ENCODE measurements around the gene ZP4. TPM values are rescaled to one million over a fixed set of nuclear protein-coding genes. Genes with fewer than 3 reads are reported as not detected.

The ZP4 gene
- total RNA-seq, 1 donor from 2014 or later, result not detected

- Mint-ChIP-seq H3K4me3 (no peak overlapping the region), H3K9me3 (no peaks in the 10 kb centered on the region), H3K4me1 (no peaks in the 10 kb centered on the region), H3K27ac (no peak overlapping the region), H3K36me3 (ENCODE audit: low read depth) (no peaks in the 10 kb centered on the region), H3K27me3 (peaks cover 2% of the 10 kb centered on the region)
- DNase-seq (no peak), ATAC-seq (ENCODE audit: low read depth) (no peak)
- ChIA-PET POLR2A (no interaction called here), CTCF (no interaction called here)
- TF ChIP-seq CTCF (IDR thresholded peaks at IDR 0.05), result no peak
- intact Hi-C loops (cut with micrococcal nuclease), result no loop called here
Measured at GRCh38 chr1:237863234-237863633, 27.5 kb downstream of the ZP4 start.

- H3K4me3 Mint-ChIP-seq, result no peak overlapping the region
- peaks cover 2% of the 10 kb centered on the region for H3K27me3 Mint-ChIP-seq
- ATAC-seq (ENCODE audit: low read depth), result no peak
- intact Hi-C loops (cut with micrococcal nuclease), result no loop called here
- no peak for TF ChIP-seq CTCF (IDR thresholded peaks at IDR 0.05)
- CTCF ChIA-PET, result no interaction called here
- H3K4me1 Mint-ChIP-seq, result no peaks in the 10 kb centered on the region
- H3K9me3 Mint-ChIP-seq, result no peaks in the 10 kb centered on the region
- no peak for DNase-seq
- H3K36me3 Mint-ChIP-seq (ENCODE audit: low read depth), result no peaks in the 10 kb centered on the region
- POLR2A ChIA-PET, result no interaction called here
- no peak overlapping the region for H3K27ac Mint-ChIP-seq
Measured at GRCh38 chr1:237861944-237862343, 28.8 kb downstream of the ZP4 start.

- ChIA-PET POLR2A (no interaction called here), CTCF (no interaction called here)
- H3K27me3 Mint-ChIP-seq, result peaks cover 2% of the 10 kb centered on the region
- H3K36me3 Mint-ChIP-seq (ENCODE audit: low read depth), result no peaks in the 10 kb centered on the region
- H3K4me1 Mint-ChIP-seq, result no peaks in the 10 kb centered on the region
- H3K9me3 Mint-ChIP-seq, result peaks cover 2% of the 10 kb centered on the region
- intact Hi-C loops (cut with micrococcal nuclease), result no loop called here
- ATAC-seq (ENCODE audit: low read depth) (no peak), DNase-seq (no peak)
- H3K4me3 Mint-ChIP-seq, result no peak overlapping the region
- H3K27ac Mint-ChIP-seq, result no peak overlapping the region
- TF ChIP-seq CTCF (IDR thresholded peaks at IDR 0.05), result no peak
Measured at GRCh38 chr1:237858992-237859391, 31.7 kb downstream of the ZP4 start.

GRCh38 chr1:237857455-237857854 lies 33.3 kb downstream of the ZP4 start:
- no peak for ATAC-seq (ENCODE audit: low read depth)
- ChIA-PET POLR2A (no interaction called here), CTCF (no interaction called here)
- no peak for TF ChIP-seq CTCF (IDR thresholded peaks at IDR 0.05)
- no peak overlapping the region for H3K27ac Mint-ChIP-seq
- intact Hi-C loops (cut with micrococcal nuclease), result no loop called here
- DNase-seq, result no peak
- H3K4me3 Mint-ChIP-seq, result no peak overlapping the region
- peaks cover 2% of the 10 kb centered on the region for H3K9me3 Mint-ChIP-seq
- H3K36me3 Mint-ChIP-seq (ENCODE audit: low read depth), result no peaks in the 10 kb centered on the region
- H3K4me1 Mint-ChIP-seq, result no peaks in the 10 kb centered on the region
- no peaks in the 10 kb centered on the region for H3K27me3 Mint-ChIP-seq

GRCh38 chr1:237852342-237852741 lies 38.4 kb downstream of the ZP4 start:
- no peak for ATAC-seq (ENCODE audit: low read depth)
- Mint-ChIP-seq H3K9me3 (peaks cover 2% of the 10 kb centered on the region), H3K27ac (no peak overlapping the region), H3K36me3 (ENCODE audit: low read depth) (no peaks in the 10 kb centered on the region), H3K4me3 (no peak overlapping the region), H3K4me1 (no peaks in the 10 kb centered on the region), H3K27me3 (no peaks in the 10 kb centered on the region)
- DNase-seq, result no peak
- ChIA-PET POLR2A (no interaction called here), CTCF (no interaction called here)
- TF ChIP-seq CTCF (IDR thresholded peaks at IDR 0.05), result no peak
- intact Hi-C loops (cut with micrococcal nuclease), result no loop called here
